GM12878 (cell line): ENCODE results near the gene SHISA6.

Experiments
- ATF3 ChIP-seq: IDR thresholded peaks from 2 replicates; pipeline ENCODE4 v1.6.1; 2011; ENCODE audit warnings: low read depth, mild to moderate bottlenecking, low read length, moderate library complexity, borderline replicate concordance; ENCODE audit errors: extremely low read depth
- CREB1 ChIP-seq: IDR thresholded peaks from 2 replicates; pipeline ENCODE4 v1.6.1; 2012; ENCODE audit warnings: low read depth, mild to moderate bottlenecking, inconsistent platforms
- CTCF ChIP-seq, 3 experiments: IDR thresholded peaks in 2 of 3; conservative IDR thresholded peaks in 1 of 3; 2 replicates each; pipeline ENCODE4 v1.5.1; 2011; ENCODE audit warnings: low read depth in 3 of 3, low read length in 3 of 3, mild to moderate bottlenecking in 3 of 3, control low read depth in 2 of 3, moderate library complexity in 2 of 3, inconsistent platforms in 1 of 3, mixed read lengths in 1 of 3; ENCODE audit not compliant: control insufficient read depth in 2 of 3, insufficient read depth in 1 of 3; ENCODE audit errors: extremely low read depth in 1 of 3
- EED ChIP-seq: sonication (generic); IDR thresholded peaks from 2 replicates; pipeline ENCODE4 v1.6.1; 2016; ENCODE audit warnings: antibody characterized with exemption, low read depth
- EP300 ChIP-seq, 2 experiments: fragments of 150-350 bp in 1 of 2; IDR thresholded peaks; 2 replicates each; pipeline ENCODE4 v1.6.1; 2011 to 2012; ENCODE audit warnings: low read depth in 2 of 2, low read length in 2 of 2, borderline replicate concordance in 1 of 2, improper control_type of control experiment in 1 of 2, inconsistent platforms in 1 of 2; ENCODE audit not compliant: control insufficient read depth in 1 of 2
- KDM1A ChIP-seq: fragments of 200-600 bp; sonication (generic); IDR thresholded peaks from 2 replicates; pipeline ENCODE4 v1.6.1; 2016; ENCODE audit warnings: borderline replicate concordance
- NFIC ChIP-seq: IDR thresholded peaks from 2 replicates; pipeline ENCODE4 v1.6.1; 2012; ENCODE audit warnings: low read depth, mild to moderate bottlenecking, inconsistent platforms, low read length, moderate library complexity
- NFYA ChIP-seq: IDR thresholded peaks from 2 replicates; pipeline ENCODE4 v1.6.1; 2011; ENCODE audit warnings: low read depth, mild to moderate bottlenecking, low read length, improper control_type of control experiment, borderline replicate concordance
- NR2C2 ChIP-seq: IDR thresholded peaks from 2 replicates; pipeline ENCODE4 v1.6.1; 2011; ENCODE audit warnings: borderline replicate concordance, low read depth; ENCODE audit not compliant: control insufficient read depth, insufficient read length
- POLR2A ChIP-seq: IDR thresholded peaks from 2 replicates; pipeline ENCODE4 v1.6.1; 2011; ENCODE audit warnings: low read depth, mild to moderate bottlenecking, low read length
- TF ChIP-seq, protein P1 (sequence below): fragments of 450-650 bp; IDR thresholded peaks from 2 replicates; pipeline ENCODE4 v1.6.1; 2017; ENCODE audit warnings: mild to moderate bottlenecking, low read depth, inconsistent platforms; ENCODE audit not compliant: poor library complexity, severe bottlenecking

DNA sequence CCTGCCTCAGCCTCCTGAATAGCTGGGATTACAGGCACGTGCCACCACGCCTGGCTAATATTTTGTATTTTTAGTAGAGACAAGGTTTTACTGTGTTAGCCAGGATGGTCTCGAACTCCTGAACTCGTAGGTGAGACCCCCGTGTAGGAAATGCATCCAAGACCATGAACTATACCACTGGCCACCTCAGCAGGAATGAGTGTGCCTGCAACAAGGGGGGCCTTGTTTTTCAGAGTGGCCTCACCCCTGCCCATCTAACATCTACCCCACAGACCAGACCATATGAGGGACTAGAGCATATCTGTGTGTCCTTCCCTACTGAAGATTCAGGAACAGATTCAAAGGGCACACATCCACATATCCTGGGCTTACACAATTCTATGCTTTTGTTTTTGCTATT, 44.9 kb downstream of the SHISA6 start:
- TF ChIP-seq ATF3, result no peak
- TF ChIP-seq CREB1, result no peak
- no peak for TF ChIP-seq EED
- TF ChIP-seq NR2C2, result no peak
- no peak for TF ChIP-seq NFIC
- no peak for TF ChIP-seq POLR2A
- TF ChIP-seq KDM1A, result no peak
- no peak for TF ChIP-seq CTCF (IDR thresholded peaks at IDR 0.05 in 2 of 3, conservative IDR thresholded peaks at IDR 0.05 in 1 of 3; ENCODE audit: control insufficient read depth in 2 of 3, extremely low read depth in 1 of 3, insufficient read depth in 1 of 3, low read depth in 3 of 3, low read length in 3 of 3)
- TF ChIP-seq EP300 (IDR thresholded peaks at IDR 0.05; ENCODE audit: borderline replicate concordance in 1 of 2, control insufficient read depth in 1 of 2, low read depth in 2 of 2, low read length in 2 of 2), result no peak
- TF ChIP-seq, protein P1, sequence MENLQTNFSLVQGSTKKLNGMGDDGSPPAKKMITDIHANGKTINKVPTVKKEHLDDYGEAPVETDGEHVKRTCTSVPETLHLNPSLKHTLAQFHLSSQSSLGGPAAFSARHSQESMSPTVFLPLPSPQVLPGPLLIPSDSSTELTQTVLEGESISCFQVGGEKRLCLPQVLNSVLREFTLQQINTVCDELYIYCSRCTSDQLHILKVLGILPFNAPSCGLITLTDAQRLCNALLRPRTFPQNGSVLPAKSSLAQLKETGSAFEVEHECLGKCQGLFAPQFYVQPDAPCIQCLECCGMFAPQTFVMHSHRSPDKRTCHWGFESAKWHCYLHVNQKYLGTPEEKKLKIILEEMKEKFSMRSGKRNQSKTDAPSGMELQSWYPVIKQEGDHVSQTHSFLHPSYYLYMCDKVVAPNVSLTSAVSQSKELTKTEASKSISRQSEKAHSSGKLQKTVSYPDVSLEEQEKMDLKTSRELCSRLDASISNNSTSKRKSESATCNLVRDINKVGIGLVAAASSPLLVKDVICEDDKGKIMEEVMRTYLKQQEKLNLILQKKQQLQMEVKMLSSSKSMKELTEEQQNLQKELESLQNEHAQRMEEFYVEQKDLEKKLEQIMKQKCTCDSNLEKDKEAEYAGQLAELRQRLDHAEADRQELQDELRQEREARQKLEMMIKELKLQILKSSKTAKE, result no peak
- TF ChIP-seq NFYA, result no peak
